Muscle layer of colon (tissue), 2 donors: Measurements from ENCODE around the gene ZNF385B.

Experiments
- H3K27ac ChIP-seq: one replicate; pipeline ENCODE4 v1.7.0; 2013; ENCODE audit warnings: low read depth, mild to moderate bottlenecking, low read length, moderate library complexity
- H3K27me3 ChIP-seq, 2 donors: one replicate each; pipeline ENCODE4 v1.7.0; 2013; ENCODE audit warnings: low read length in 2 of 2, mild to moderate bottlenecking in 2 of 2; ENCODE audit not compliant: insufficient read depth in 2 of 2, control insufficient read depth in 1 of 2
- H3K36me3 ChIP-seq: one replicate; pipeline ENCODE4 v1.7.0; 2013; ENCODE audit warnings: mild to moderate bottlenecking, low read length; ENCODE audit not compliant: insufficient read depth
- H3K4me1 ChIP-seq: one replicate; pipeline ENCODE4 v1.7.0; 2013; ENCODE audit warnings: mild to moderate bottlenecking, low read length; ENCODE audit not compliant: insufficient read depth
- H3K4me3 ChIP-seq, 2 donors: one replicate each; pipeline ENCODE4 v1.7.0; 2013; ENCODE audit warnings: low read length in 2 of 2, low read depth in 1 of 2, mild to moderate bottlenecking in 1 of 2, moderate library complexity in 1 of 2
- H3K9ac ChIP-seq: one replicate; pipeline ENCODE4 v1.7.0; 2013; ENCODE audit warnings: low read length
- H3K9me3 ChIP-seq: one replicate; pipeline ENCODE4 v1.7.0; 2013; ENCODE audit warnings: mild to moderate bottlenecking, low read length
- donor health status: abdominal sarcoma.
- donor health status: Adenocarcinoma of cecum.

Gene ZNF385B

DNA sequence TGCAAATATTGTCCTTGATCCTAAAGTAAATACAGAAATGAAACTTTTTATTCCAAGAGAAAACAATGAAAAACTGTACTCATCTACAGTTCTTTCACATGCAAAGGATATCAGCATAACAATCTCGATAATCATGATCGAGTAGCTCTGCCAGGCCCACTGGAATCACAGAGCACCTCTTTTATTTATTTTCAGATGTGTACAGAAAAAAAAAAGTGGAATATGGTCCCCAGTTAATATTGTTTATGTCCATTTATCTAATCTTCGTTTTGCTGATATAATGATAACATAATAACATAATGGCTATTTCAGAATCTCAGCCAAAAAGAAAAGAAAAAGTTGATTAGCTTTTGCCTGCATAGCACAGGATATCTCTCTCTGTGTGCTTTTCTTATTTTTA, 6.5 kb downstream of the ZNF385B start:
- no peak overlapping the region for H3K4me3 ChIP-seq
- no peak overlapping the region for H3K9ac ChIP-seq
- H3K4me1 ChIP-seq, result no peaks in the 10 kb centered on the region
- H3K9me3 ChIP-seq, result no peaks in the 10 kb centered on the region
- H3K36me3 ChIP-seq, result no peaks in the 10 kb centered on the region
- no peak overlapping the region for H3K27ac ChIP-seq
- no peaks in the 10 kb centered on the region for H3K27me3 ChIP-seq

DNA sequence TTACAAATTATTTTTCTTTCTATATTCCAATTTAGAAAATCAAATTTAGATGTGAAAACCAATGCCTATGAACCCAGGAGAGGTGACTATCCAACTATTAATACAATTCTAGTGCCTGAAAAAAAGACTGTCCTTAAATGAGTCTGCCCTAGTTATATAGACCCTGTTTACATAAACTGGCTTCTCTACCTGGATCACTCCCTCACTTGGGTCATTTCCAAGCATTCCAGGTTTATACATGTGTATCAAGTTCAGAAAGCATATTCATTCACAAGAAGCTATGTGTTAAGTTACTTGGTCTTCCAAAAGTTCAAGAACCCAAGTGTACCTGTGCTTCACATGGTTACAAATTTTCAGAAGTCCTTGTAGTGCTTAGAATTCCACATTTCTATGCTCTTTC, 8.3 kb downstream of the ZNF385B start:
- H3K4me1 ChIP-seq, result no peaks in the 10 kb centered on the region
- no peaks in the 10 kb centered on the region for H3K9me3 ChIP-seq
- no peak overlapping the region for H3K9ac ChIP-seq
- H3K4me3 ChIP-seq, result no peak overlapping the region
- H3K27me3 ChIP-seq, result no peaks in the 10 kb centered on the region
- no peaks in the 10 kb centered on the region for H3K36me3 ChIP-seq
- no peak overlapping the region for H3K27ac ChIP-seq

DNA sequence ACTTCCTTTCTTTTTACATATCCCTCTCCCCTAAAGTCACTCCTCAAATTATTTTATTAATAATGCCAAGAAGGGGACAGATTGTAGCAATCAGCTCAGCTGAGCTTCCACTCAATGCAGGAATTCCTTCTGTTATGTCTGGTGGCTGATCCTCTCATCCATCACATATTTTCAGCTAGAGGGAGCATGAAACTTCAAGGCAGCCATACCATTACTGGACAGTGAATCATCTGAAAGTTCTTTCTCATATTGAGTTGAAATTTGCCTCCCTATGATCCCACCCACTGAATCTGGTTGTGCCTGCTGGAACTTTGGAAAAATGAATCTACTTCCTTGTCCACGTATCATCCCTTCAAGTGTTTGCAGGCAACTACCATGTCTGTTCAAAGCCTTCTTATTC, 11.2 kb downstream of the ZNF385B start:
- no peak overlapping the region for H3K9ac ChIP-seq
- no peak overlapping the region for H3K4me3 ChIP-seq
- H3K36me3 ChIP-seq, result no peaks in the 10 kb centered on the region
- no peaks in the 10 kb centered on the region for H3K9me3 ChIP-seq
- H3K4me1 ChIP-seq, result no peaks in the 10 kb centered on the region
- no peaks in the 10 kb centered on the region for H3K27me3 ChIP-seq
- no peak overlapping the region for H3K27ac ChIP-seq

DNA sequence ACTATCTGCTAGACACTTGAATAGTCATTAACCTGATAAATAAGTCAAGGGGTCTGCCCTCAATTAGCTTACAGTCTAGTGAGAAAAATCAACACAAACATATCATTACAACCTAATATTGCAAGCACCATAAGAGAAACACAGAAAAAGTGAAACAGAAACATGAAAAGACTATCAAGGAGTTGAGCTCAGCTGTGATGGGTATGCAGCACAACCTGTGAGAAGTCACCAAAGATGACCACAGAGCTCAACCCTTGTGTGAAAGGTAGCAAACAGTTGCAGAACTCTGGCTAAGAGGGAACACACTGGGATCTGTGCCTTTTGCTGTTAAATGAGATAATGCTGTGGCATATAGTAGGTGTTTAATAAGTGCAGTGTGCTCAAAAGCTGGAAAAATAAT, 11.7 kb downstream of the ZNF385B start:
- Histone ChIP-seq H3K27me3 (no peaks in the 10 kb centered on the region), H3K9me3 (no peaks in the 10 kb centered on the region), H3K36me3 (no peaks in the 10 kb centered on the region), H3K4me3 (no peak overlapping the region), H3K27ac (no peak overlapping the region), H3K9ac (no peak overlapping the region), H3K4me1 (no peaks in the 10 kb centered on the region)

GRCh38 chr2:179843541-179843940, 17.9 kb downstream of the ZNF385B start:
- Histone ChIP-seq H3K36me3 (no peaks in the 10 kb centered on the region), H3K4me1 (no peaks in the 10 kb centered on the region)

DNA sequence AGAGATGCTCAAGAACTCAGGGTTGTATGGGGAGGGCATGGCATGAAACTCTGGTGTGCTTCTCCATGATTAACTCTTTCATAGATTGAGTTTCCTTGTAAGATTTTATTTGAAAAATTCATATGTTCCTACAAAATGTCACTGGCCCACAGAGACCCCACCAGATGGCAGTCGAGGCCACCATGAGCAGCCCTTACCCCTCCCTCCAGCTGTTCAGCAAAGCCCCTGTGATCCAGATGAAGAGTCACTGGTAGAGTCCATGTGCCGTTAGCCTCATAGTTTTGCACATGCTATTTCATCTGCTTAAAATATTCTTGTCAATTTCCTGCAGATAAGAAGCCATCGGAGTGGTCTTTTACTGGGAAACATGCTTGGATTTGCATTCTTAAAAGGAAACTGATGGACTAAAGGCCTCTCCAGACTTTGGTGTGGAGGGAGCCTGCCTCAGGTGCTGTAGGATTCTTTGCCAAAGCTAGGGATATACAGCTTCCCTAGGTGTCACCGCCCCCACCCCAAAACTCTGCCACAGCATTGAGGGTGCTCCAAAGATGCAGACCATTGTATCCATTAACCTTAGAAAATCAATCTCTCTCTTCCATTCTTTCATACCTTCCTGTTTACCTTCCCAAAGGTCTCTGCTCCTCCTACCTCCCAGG, 18.8 kb downstream of the ZNF385B start:
- H3K4me1 ChIP-seq, result no peaks in the 10 kb centered on the region
- no peak overlapping the region for H3K27ac ChIP-seq
- no peak overlapping the region for H3K4me3 ChIP-seq
- no peak overlapping the region for H3K9ac ChIP-seq
- H3K9me3 ChIP-seq, result no peaks in the 10 kb centered on the region
- H3K27me3 ChIP-seq, result no peaks in the 10 kb centered on the region
- no peaks in the 10 kb centered on the region for H3K36me3 ChIP-seq

More at GRCh38 chr2:179843541-179843940, 17.9 kb downstream of the ZNF385B start:
- Histone ChIP-seq H3K4me3 (no peak overlapping the region), H3K9me3 (no peaks in the 10 kb centered on the region), H3K9ac (no peak overlapping the region), H3K27ac (no peak overlapping the region), H3K27me3 (no peaks in the 10 kb centered on the region)

DNA sequence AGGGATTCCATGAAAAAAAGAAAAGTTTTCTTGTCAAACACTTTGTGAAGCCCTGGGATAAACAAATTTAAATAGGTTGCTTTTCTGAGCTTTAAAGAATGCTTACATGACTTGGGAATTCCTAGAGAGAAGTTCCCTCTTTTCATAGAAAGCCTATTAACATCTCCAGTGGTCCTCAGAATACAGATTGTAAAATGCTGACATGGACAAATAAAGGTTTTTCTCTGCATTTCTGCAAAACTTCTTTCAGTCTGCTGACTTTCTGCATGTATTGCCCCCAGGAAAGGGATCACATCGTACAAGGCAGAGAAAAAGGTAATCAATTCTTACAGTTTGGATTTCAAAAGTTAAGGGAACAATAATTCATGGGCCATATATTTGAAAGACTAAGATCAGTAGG, 20.6 kb downstream of the ZNF385B start:
- H3K27me3 ChIP-seq, result no peaks in the 10 kb centered on the region
- H3K9ac ChIP-seq, result no peak overlapping the region
- no peaks in the 10 kb centered on the region for H3K9me3 ChIP-seq
- no peak overlapping the region for H3K27ac ChIP-seq
- H3K4me1 ChIP-seq, result no peaks in the 10 kb centered on the region
- H3K36me3 ChIP-seq, result no peaks in the 10 kb centered on the region
- no peak overlapping the region for H3K4me3 ChIP-seq

- no peaks in the 10 kb centered on the region for H3K36me3 ChIP-seq
- H3K9me3 ChIP-seq, result no peaks in the 10 kb centered on the region
- no peaks in the 10 kb centered on the region for H3K27me3 ChIP-seq
- H3K27ac ChIP-seq, result no peak overlapping the region
- H3K9ac ChIP-seq, result no peak overlapping the region
- H3K4me1 ChIP-seq, result no peaks in the 10 kb centered on the region
- no peak overlapping the region for H3K4me3 ChIP-seq
These were observed 24.0 kb downstream of the ZNF385B start for GRCh38 chr2:179837408-179837807.

- Histone ChIP-seq H3K4me3 (no peak overlapping the region), H3K27ac (no peak overlapping the region), H3K4me1 (peaks cover 7% of the 10 kb centered on the region), H3K9ac (no peak overlapping the region), H3K36me3 (no peaks in the 10 kb centered on the region), H3K27me3 (no peaks in the 10 kb centered on the region), H3K9me3 (no peaks in the 10 kb centered on the region)
These were observed 31.2 kb downstream of the ZNF385B start for GRCh38 chr2:179830043-179830787.

GRCh38 chr2:179826297-179826696, 35.1 kb downstream of the ZNF385B start:
- Histone ChIP-seq H3K36me3 (no peaks in the 10 kb centered on the region), H3K27me3 (no peaks in the 10 kb centered on the region), H3K4me3 (no peak overlapping the region), H3K9ac (no peak overlapping the region), H3K9me3 (no peaks in the 10 kb centered on the region), H3K27ac (no peak overlapping the region), H3K4me1 (peaks cover 7% of the 10 kb centered on the region)

DNA sequence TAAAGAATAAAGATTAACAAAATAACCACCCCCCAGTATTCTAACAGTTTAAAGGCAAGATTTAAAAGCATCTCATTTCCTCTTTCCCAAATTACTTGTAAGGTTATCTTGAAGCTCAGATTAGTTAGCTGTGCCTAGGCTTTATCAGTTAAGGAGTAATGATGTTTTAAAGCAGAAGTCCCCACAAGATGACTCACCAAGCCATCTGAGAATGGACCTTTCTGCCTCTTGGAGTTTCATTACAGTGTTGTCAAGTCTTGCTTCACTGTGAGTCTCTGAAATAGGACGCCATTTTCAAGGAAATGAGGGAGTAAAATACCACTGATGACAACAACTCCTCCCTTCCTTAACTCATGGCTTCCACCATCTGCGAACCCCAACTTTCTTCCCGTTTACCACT, 35.9 kb downstream of the ZNF385B start:
- Histone ChIP-seq H3K36me3 (no peaks in the 10 kb centered on the region), H3K4me1 (peaks cover 7% of the 10 kb centered on the region), H3K27me3 (no peaks in the 10 kb centered on the region), H3K4me3 (no peak overlapping the region), H3K9ac (no peak overlapping the region), H3K9me3 (no peaks in the 10 kb centered on the region), H3K27ac (no peak overlapping the region)

- H3K27ac ChIP-seq, result no peak overlapping the region
- no peaks in the 10 kb centered on the region for H3K27me3 ChIP-seq
- no peaks in the 10 kb centered on the region for H3K9me3 ChIP-seq
- no peak overlapping the region for H3K4me3 ChIP-seq
- H3K36me3 ChIP-seq, result no peaks in the 10 kb centered on the region
- peaks cover 7% of the 10 kb centered on the region for H3K4me1 ChIP-seq
- H3K9ac ChIP-seq, result no peak overlapping the region
These were observed 36.5 kb downstream of the ZNF385B start for GRCh38 chr2:179824961-179825360.
